Pons (tissue), 1 donor: ENCODE data around the gene SIK2.
A peak's percentile ranks its signal among the peaks of the same experiment; 100 is the strongest.
"Not testable (repeated sequence)": the region's sequence is repeated elsewhere in the genome, so short reads cannot be mapped to it uniquely, and the experiment has no call there.

Experiments used
- DNase-seq: peaks from one replicate; pipeline ENCODE4 v3.0.0-alpha.2; 2016; ENCODE audit warnings: low spot score

Gene SIK2

DNA sequence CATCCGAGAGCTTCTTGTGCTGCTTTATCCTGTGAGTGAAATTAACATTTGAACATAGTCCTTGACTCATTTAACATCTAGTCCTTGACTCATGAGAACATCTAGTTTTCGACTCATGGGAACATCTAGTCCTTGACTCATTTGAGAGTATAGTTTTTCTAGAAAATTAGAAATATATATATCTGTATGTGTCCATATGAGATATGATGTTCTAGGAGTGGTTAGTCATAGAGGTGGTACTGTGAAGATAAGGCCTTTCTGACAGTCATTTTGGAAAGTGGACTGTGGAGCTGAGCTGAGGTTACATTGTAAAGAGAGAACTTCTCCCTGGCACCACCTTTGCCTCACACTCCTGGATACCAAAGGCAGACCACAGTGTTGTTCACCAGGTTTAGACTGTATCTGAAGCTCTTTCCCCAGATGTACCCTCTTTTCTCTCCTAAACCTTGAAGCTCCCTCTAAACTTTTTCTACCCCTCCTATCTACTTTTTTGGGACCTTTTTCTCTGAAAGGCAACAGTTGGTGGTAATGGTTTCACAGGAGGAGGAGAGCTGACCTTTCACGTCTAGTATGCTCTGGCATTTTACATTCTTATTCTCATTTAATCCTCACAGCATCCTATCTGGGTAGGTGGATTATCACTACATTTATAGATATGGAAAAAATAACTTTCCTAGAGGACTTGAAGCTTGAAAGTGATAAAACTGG, 96.8 kb downstream of the SIK2 start:
- DNase-seq, result no peak

DNA sequence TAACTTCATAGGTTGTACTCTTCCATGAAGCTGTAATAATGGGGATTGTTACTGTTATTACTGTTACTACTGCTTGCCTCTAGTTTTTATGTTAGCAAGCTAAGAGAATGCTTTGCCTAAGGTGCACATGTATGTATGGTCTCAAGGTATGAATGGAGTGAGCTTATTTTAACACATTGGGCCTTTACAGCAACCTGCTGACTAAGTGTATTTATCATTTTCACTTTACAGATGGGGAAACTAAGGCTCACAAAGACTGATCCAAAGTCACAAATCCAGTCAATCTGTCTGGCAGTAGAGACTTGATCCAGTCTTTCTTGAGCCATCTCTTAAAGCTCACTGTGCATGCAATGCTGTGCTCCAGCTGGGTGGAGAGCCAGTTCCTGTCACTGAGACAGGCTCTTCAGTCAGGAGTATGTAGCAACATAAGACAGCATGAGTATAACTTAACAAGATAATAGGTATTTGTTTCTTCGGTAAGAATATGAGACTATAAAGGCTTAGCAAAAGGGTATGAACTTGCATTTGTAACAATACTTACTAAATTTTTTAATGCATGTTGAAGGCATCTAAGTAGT, 97.4 kb downstream of the SIK2 start:
- DNase-seq, result no peak

DNA sequence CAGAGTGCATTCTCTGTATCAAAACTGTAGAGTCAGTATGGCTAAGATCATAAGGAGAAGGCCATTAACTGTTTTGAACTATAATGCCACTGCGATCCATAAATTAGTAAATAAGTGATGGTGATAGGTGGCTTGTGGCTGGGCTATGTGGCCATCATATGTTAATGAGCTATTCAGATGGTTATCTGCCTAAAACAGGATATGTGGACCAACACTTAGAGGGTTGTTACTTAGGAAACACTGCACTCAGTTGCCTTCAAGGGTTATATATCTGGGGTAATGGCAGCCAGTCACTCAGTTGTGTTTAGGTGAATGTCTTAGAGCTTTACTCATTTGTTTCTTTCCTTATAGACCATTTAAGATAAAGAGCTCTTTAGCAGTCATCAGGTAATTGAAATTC, 97.9 kb downstream of the SIK2 start:
- DNase-seq, result no peak

DNA sequence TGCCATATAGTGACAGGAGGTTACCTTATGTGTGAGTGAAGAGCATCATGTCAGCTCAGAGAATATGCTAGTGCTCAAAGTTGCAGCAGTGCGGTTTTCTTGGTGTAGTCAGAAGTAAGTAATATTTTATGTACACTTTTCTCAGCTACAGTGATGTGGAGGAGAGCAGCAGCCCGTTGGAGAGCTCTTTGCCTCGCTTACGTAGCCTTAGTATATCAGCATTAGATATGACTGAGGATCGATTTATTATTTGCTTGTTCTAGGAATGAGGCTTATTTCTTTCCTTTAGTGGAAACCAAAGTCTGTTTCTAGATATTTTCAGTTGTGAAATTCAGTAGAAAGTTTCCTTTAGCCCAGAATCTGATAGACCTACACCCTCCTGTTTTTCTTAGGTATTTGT, 100.4 kb downstream of the SIK2 start:
- DNase-seq, result no peak

DNA sequence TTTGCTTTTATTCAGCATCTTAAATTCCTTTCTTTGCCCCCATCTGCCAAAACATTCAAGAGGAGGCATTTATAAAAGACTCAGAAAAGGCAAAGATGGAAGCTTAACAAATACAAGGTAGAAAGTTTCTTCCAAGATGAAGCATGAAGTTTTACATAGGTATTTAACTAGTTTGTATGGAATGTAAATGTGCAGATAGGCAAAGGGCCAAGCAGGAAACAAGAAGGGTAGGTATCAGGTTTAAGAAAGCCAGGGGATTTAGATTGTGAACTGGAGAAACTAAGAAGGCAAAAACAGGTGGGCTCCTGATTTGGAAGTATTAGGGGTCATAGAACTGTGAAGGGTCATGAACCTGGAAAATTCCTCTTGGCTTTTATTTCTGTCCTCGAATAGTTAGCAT, 101.3 kb downstream of the SIK2 start:
- DNase-seq, result no peak

DNA sequence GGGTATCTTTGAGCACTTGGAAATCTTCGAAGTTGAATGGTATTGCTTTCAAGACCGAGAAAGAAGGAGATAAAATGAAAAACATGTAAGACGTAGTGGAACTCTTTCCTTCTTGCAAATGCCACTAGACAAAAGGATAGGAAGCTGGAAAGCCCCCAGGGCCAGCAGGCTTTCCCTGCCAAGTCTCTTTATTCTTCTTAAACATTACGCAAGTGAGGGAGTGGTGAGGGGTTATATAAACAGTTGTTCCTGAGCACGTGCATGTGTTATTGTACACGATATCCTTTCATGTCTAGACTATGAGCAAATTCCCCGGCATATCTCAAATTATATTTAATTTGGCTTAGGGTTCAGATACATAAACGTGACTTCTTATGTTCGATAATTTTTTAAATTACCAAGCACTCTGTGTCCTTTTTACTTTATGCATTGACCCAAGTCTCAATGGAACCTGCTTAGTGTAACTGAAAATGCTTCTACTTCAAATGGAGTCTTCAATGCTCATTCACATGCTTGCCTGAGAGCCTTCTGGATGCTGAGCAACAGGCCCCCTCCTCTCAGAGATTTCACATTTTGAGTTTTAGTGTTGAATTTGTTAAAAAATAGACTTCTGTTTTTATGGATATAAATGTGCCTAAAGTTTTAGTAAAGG, 104.9 kb downstream of the SIK2 start:
- DNase-seq, result peak; percentile 45

DNA sequence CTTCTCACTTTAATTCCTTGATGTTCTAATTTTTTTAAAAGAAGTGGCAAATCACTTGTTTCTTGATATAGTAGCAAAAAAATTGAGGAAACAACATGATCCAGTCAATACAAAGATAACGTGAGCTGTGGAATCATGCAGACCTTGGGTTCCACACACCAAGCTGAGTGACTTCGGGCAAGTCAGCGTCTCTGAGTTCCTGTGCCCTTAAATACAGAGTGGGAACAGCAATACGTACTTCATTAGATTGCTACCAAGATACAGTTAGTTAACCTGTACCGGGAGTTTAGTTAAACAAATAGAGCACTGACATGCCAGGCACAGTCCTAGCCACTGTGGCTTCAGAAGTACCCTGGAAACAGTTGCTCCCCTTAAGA, 105.4 kb downstream of the SIK2 start:
- DNase-seq, result no peak

DNA sequence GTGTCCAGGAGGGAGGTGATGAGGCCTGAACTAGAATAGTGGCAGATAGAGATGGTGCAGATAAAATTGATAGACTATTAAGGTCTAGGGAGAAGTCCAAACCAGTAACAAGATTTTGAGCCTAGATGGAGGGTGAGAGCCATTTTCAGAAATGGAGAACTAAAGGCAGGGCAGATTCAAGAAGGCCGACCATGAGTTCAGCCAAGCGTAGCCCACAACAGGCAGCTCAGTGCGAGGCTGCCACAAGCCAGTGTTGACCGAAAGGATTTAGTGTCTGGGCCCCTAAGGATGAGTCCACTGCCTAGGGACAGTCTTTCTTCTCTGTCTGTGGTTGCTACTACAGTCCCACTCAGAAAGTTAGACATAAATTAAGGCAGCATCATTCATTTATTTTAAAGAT, 112.3 kb downstream of the SIK2 start:
- DNase-seq, result no peak

DNA sequence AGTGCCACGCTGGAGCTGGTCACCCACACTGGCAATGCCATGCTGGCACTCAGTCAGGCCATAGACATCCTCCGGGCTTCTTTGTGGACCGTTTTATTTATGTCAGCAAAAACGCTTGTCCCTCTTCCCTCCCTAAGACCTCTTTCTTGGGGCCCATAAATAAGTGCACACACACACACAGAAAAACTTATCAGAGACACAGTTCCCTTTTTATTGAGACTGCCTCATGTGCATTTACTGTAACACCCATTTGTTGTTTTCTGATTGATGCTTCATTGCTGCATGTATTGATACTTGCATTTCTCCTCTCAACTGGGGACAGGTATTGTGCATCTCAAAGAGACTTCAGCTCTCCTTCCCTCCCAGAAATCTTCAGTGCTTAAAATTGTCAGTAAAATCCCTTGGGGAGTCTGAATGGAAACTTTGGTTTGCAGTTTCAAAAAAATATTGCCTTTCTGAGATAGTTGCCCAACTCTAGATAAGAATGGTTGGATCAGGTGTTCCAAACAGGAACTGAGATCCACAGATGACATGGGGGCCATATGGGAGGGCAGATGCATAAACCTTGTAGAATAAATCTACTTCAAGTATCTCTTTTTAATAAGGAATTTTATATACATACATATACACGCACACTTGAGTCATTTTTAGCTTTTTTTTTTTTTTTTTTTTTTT, 113.0 kb downstream of the SIK2 start:
- no peak for DNase-seq

DNA sequence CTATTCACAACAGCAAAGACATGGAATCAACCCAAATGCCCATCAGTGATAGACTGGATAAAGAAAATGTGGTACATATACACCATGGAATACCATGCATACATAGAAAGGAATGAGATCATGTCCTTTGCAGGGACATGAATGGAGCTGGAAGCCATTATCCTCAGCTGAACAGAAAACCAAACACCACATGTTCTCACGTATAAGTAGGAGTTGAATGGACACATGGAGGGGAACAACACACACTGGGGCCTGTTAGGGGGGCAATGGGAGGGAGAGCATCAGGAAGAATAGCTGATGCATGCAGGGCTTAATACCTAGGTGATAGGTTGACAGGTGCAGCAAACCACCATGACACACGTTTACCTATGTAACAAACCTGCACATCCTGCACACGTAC, 115.4 kb downstream of the SIK2 start:
- not testable (repeated sequence) for DNase-seq

DNA sequence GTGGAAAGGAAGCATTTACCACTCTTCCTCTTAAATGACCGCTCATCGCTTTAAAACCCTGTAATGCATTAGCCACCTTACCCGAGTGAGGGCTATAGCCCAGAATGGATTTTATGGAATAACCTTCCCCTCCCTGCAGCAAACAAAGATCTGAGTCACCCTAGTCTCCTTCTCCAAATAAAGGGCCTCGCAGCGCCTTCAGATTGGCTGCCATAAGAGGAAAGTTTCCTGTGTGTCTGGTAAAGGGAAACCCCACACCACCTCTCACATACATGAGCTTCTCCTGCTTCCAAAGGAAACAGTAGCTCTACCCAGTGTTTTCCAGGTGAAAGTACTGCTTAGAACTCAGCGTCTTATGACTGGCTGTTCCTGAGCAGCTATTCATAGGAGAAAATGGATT, 116.2 kb downstream of the SIK2 start:
- no peak for DNase-seq

DNA sequence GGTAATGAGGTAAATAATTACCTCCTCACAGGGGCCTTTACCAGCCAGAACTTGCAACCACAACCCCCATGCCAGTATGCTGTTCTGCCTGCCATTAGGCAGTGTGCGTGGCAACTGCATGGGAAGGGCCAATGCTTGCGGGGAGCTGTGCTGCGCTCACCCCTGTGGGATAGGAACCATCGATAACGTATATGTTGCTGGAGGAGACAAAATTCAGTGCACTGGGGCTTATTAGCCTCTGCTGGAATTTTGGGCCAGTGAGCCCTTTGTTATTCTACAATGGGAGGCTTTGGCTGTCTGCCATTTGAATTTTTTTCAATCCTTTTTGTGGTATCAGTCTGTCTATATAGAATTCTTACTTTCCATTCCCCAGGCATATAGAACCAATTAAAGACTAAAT, 116.6 kb downstream of the SIK2 start:
- no peak for DNase-seq

DNA sequence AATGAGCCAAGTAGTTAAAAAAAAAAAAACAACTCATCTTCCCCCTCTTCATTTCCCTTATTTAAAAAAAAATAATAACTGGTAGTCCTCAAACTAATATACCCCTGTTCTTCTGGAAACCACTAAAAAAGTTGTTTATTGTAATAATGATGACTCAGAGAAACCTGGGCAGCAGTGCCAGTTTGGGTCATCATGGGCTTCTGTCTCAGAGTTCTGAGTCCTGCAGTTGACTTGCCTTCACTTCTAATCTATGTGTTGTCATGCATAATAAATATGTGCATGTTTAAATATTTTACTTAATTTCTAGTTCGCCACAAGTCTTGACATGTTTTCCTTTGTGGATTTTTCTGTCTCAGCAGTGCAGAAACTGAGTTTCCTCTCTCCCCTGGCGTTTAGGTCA, 117.1 kb downstream of the SIK2 start:
- DNase-seq, result no peak

DNA sequence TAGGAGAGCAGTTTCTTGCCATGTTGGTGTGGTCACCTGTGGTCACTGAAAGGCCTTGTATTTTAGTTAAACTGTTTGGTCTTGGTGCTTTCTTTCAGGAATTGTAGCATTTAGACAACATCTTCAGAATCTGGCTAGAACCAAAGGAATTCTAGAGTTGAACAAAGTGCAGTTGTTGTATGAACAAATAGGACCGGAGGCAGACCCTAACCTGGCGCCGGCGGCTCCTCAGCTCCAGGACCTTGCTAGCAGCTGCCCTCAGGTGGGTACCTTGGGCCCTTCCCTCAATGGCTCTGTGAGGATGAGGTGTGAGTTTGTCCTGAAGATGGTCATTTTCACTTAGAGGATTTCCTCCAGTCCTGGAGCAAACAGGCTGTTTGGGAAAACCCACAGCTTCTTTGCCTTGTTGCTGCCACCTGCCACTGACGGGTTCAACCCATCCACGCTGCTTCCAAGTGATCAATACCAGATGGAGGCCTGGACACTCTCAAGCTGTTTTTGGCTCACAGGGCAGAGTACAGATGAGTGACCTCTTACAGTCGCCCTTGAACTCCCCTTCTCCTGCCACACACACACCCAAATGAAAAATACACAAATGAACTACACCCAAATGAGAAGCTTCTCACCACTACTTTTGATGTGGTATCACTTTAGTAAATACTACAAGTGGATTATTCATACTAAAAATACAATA, 118.7 kb downstream of the SIK2 start:
- DNase-seq, result no peak

DNA sequence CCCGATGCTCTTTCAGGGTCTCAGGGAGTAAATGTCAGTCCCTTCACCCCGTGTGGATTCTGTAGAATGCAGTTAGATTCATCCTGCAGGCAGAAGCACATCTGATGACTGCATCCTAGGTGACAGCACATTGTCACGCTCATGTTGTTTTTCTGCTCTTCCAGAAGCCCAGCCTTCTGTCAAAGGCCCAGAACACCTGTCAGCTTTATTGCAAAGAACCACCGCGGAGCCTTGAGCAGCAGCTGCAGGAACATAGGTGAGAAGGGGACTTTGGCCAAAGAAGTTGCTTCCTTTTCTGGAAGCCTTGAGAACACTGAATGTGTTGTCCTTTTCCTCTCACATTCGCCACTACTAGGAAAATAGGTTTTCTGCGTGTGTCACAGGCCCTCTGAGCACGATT, 120.3 kb downstream of the SIK2 start:
- no peak for DNase-seq

DNA sequence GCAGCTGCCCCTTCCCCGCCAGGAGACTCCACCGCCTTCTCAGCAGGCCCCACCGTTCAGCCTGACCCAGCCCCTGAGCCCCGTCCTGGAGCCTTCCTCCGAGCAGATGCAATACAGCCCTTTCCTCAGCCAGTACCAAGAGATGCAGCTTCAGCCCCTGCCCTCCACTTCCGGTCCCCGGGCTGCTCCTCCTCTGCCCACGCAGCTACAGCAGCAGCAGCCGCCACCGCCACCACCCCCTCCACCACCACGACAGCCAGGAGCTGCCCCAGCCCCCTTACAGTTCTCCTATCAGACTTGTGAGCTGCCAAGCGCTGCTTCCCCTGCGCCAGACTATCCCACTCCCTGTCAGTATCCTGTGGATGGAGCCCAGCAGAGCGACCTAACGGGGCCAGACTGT, 121.3 kb downstream of the SIK2 start:
- DNase-seq, result no peak

DNA sequence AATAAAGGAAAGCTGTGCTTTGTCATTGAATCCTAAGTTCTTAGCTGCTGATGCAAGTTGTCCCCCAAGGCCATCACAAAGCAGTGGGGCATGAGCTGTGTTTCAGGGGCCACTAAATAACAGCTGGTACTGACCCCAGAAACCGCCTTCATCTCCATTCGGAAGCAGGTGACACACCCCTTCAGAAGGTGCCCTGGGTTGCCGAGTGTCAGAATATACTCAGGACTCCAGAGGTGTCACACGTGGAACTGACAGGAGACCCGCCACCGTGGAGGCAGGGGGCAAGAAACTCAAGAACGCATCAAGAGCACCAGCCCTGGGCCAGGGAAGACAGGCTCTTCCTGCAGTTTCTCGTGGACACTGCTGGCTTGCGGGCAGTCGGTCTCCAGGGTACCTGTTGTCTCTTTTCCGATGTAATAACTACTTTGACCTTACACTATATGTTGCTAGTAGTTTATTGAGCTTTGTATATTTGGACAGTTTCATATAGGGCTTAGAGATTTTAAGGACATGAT, 122.4 kb downstream of the SIK2 start:
- DNase-seq, result no peak

DNA sequence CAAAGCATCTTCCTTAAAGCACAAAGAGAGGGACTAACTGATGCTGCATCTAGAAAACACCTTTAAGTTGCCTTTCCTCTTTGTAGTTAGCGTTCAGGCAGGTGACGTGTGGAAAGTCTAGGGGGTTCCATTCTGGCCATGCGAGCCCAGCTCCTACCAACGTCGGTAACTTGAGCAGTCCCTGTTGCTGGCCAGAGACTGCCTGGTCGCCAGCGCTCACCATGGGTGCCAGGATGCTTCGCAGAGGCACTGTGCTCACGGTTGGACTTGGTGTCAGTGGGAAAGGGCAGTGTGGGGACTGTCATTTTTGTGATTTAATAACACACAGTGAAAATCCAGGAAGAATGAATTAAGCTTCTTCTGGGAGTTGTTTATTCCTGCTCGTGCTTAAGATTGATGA, 123.4 kb downstream of the SIK2 start:
- DNase-seq, result no peak

DNA sequence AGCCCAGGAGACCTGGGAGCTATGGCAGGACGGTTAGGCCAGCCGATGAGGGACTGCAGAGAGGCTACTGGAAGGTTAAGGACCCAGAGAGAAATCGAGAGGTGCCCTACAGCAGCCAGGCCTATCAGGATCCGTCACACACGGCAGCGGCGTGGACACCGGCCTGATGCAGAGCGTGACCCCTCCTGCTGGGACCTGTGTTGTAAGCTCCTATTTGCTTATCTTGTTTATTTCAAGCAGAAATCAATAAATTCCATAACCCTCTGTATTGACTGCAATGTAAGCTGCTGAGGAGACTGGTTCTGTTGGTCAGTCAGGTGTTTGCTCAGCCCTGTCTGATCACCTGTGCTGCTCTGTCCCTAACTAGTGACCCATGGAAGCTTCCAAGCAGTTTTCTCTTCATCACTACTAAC, 124.1 kb downstream of the SIK2 start:
- DNase-seq, result no peak

DNA sequence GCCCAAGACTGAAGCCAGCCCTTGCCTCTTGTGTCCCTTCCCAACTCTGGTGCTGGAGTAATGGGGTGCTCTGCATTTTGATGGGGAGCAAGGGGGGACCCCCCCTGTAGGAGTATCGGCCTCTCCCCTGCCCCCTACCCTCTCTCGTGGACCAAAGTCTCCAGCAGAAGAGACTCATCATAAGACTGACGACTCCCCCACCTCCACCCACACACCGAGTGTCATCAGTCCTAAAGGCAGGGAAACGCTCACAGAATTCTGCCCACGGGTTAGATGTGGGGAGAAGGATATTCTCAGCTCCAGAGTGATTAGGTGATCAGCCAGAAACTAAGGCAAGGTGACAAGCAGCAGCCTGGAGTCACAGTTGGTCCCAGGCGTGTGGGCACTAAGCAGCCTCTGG, 125.2 kb downstream of the SIK2 start:
- DNase-seq, result no peak

DNA sequence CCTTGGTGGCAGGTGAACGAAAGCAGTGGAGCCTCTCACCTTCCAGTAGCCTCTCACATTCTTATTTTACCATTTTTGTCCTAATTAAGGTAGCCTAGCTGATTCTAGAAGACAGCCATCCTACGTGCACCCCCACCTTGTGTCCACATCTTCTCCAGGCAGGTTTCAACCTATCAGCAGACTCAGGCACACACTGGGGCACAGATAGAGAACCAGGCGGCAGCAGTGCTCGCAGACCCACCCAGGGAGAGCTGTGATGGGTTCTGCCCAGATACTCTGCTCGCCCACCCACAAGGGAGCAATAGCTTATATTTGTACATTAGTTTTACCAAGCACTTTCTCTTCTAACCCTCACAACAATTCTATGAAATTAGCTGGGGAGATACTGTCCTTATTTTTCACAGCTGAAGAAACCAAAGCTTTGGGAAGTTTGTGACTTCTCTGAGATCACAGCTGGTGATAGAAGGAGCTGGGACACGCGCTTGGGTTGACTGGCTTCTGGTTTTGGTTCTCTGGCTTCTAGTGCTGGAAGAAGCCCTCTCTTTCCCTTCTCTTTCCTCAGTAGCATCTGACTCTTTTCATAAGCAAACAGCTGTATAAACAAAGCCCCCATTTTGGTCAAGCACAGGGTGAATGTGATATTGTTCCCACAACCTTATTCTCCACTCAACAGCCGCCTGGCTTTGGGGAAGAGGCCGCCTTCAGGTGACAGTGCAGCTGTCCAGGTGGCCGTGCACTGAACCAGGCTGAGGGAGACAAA, 127.0 kb downstream of the SIK2 start:
- peak; percentile 70 for DNase-seq
